Ascending aorta (tissue), 2 donors: Measurements from ENCODE around the gene SLC25A2. TPM values are rescaled to one million over a fixed set of nuclear protein-coding genes. Genes with fewer than 3 reads are reported as not detected.

ENCODE experiments used
- DNase-seq, 2 donors: peaks; one replicate each; pipeline ENCODE4 v3.0.0-alpha.2; 2019; ENCODE audit warnings: low spot score in 2 of 2
- H3K27ac ChIP-seq, 2 donors: fragments of 200-600 bp; sonication (generic); one replicate each; pipeline ENCODE4 v1.5.1; 2016 to 2017; ENCODE audit warnings: mild to moderate bottlenecking in 1 of 2
- H3K27me3 ChIP-seq: fragments of 200-600 bp; sonication (generic); one replicate; pipeline ENCODE4 v1.5.1; 2017
- H3K36me3 ChIP-seq, 2 donors: fragments of 200-600 bp; sonication (generic); one replicate each; pipeline ENCODE4 v1.5.1; 2016
- H3K4me1 ChIP-seq, 2 donors: fragments of 200-600 bp; sonication (generic); one replicate each; pipeline ENCODE4 v1.5.1; 2016 to 2017; ENCODE audit warnings: mild to moderate bottlenecking in 1 of 2
- H3K4me3 ChIP-seq, 2 donors: fragments of 200-600 bp; sonication (generic); one replicate each; pipeline ENCODE4 v1.5.1; 2016 to 2017; ENCODE audit warnings: mild to moderate bottlenecking in 1 of 2
- H3K9me3 ChIP-seq, 2 donors: fragments of 200-600 bp; sonication (generic); one replicate each; pipeline ENCODE4 v1.5.1; 2016
- intact Hi-C: fragments of 100-400 bp; cut with DNase I; formaldehyde crosslinking; loops from one replicate; pipeline ENCODE4 v1.15.1; 2023
- total RNA-seq: library from RNA; depleted of rRNA; stranded (reverse); fragments of >200 nt; gene quantifications from one replicate; pipeline ENCODE4 v1.1.0, GENCODE V29; 2016
- TF ChIP-seq, protein P1 (sequence below), 3 experiments: fragments of 200-600 bp in 2 of 3; fragments of 450-650 bp in 1 of 3; sonication (generic) in 2 of 3; IDR thresholded peaks; one replicate each; pipeline ENCODE4 v1.5.1; 2016 to 2019; ENCODE audit warnings: antibody characterized with exemption in 3 of 3, mild to moderate bottlenecking in 1 of 3, moderate library complexity in 1 of 3

SLC25A2 gene
- total RNA-seq, 1 donor from 2014 or later = not detected

DNA sequence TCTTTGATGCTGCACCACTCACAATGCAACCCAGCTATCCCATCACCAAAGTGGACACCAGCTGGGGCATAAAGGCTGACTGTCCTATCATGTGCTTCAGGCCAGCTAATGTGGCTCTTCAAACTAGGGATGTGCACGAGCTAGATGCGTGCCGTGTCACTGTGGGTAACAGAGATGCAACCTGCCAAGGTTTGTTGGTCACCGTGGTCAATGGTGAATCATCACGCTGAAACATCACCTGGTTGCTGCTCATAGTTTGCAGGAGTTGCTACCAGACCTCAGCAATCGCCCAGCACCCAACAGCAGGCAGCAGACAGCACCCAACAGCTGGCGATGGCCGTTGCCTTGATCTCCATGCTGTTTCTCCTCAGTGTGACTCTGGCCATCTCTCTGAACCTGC, 24.4 kb upstream of the SLC25A2 start:
- DNase-seq = no peak
- H3K4me3 ChIP-seq = no peak overlapping the region
- intact Hi-C loops = loop anchor here (10.0 kb wide), 1 partner anchor 613 kb away; no protein-coding TSS in a partner anchor
- H3K9me3 ChIP-seq = peaks cover 43 to 81% of the 10 kb centered on the region in 2 donors
- H3K36me3 ChIP-seq = no peaks in the 10 kb centered on the region
- TF ChIP-seq, protein P1, sequence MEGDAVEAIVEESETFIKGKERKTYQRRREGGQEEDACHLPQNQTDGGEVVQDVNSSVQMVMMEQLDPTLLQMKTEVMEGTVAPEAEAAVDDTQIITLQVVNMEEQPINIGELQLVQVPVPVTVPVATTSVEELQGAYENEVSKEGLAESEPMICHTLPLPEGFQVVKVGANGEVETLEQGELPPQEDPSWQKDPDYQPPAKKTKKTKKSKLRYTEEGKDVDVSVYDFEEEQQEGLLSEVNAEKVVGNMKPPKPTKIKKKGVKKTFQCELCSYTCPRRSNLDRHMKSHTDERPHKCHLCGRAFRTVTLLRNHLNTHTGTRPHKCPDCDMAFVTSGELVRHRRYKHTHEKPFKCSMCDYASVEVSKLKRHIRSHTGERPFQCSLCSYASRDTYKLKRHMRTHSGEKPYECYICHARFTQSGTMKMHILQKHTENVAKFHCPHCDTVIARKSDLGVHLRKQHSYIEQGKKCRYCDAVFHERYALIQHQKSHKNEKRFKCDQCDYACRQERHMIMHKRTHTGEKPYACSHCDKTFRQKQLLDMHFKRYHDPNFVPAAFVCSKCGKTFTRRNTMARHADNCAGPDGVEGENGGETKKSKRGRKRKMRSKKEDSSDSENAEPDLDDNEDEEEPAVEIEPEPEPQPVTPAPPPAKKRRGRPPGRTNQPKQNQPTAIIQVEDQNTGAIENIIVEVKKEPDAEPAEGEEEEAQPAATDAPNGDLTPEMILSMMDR (IDR thresholded peaks at IDR 0.05) = no peak
- H3K4me1 ChIP-seq = no peaks in the 10 kb centered on the region
- H3K27me3 ChIP-seq = no peaks in the 10 kb centered on the region
- H3K27ac ChIP-seq = no peak overlapping the region

DNA sequence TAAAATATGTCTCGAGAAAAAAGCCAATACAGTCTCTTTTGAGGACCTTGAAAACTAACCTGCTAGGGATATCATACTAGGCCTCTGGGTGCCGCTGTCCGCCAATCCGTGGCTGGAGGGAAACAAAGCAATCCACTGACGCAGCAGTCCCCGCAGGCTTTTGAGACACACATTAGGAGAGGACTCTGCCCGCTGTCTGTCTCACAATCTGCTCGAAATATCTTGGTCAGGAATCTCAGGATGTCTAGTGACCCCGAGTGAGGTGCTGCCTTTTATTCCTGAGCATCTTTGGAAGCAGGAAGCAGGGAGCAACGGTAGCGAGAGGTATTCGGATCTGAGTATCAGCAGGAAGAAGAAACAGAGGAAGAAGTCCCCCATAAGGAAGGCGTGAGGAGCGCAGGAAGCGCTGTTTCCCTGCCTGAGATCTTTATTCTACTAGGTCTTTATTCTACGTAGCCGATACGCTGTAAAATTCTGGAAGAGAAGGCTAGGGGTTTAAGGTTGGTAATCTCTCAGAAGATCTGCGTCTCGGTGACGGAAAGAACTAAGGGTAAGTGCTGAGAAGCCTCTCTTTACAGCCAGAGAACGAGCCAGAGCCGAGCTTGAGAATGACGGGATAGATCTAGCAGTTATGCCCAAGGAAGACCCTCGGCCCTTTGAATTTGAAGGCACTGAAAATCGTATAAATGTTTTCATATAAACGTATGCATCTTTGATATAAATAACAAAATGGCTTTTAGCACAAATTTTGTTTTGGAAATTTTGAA, 22.4 kb upstream of the SLC25A2 start:
- H3K4me1 ChIP-seq = peaks cover 0 to 2% of the 10 kb centered on the region in 2 donors
- H3K36me3 ChIP-seq = no peaks in the 10 kb centered on the region
- peak overlapping the region in 1 of 2 donors; percentile 48 for H3K27ac ChIP-seq
- peak overlapping the region; percentile 27 to 54 for H3K4me3 ChIP-seq
- peaks cover 31 to 78% of the 10 kb centered on the region in 2 donors for H3K9me3 ChIP-seq
- no peaks in the 10 kb centered on the region for H3K27me3 ChIP-seq
- peak in 1 of 2 donors; percentile 73 for DNase-seq
- TF ChIP-seq, protein P1 (IDR thresholded peaks at IDR 0.05) = peak in 2 of 3 experiments; percentile 21 to 50
- intact Hi-C loops = loop anchor here (10.0 kb wide), 1 partner anchor 611 kb away; no protein-coding TSS in a partner anchor

DNA sequence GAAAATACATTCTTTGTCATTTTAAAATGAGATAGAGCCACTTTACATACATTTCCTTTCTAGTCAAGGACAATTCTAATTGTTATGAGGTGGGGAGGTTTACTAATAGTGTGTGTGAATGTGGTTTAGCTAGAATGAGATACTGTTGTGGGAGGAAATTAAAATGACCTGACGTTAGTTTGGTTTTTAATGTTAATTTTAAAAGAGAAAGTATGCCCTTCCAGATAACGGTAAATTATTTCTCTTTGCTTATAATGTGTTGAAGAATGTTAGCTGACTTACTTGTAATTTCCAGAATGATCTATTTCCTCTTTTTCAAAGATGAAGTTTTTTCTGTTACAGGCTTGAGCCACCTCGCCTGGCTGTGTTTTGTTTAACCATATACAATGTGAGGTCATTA, 18.4 kb upstream of the SLC25A2 start:
- no peak overlapping the region for H3K27ac ChIP-seq
- no peak for DNase-seq
- H3K9me3 ChIP-seq = peaks cover 30 to 71% of the 10 kb centered on the region in 2 donors
- intact Hi-C loops = loop anchor here (5.0 to 10.0 kb wide), 2 partner anchors 200 to 607 kb away; no protein-coding TSS in a partner anchor
- no peak overlapping the region for H3K4me3 ChIP-seq
- H3K36me3 ChIP-seq = peaks cover 8 to 25% of the 10 kb centered on the region in 2 donors
- H3K4me1 ChIP-seq = peaks cover 0 to 4% of the 10 kb centered on the region in 2 donors
- no peaks in the 10 kb centered on the region for H3K27me3 ChIP-seq
- TF ChIP-seq, protein P1 (IDR thresholded peaks at IDR 0.05) = no peak

DNA sequence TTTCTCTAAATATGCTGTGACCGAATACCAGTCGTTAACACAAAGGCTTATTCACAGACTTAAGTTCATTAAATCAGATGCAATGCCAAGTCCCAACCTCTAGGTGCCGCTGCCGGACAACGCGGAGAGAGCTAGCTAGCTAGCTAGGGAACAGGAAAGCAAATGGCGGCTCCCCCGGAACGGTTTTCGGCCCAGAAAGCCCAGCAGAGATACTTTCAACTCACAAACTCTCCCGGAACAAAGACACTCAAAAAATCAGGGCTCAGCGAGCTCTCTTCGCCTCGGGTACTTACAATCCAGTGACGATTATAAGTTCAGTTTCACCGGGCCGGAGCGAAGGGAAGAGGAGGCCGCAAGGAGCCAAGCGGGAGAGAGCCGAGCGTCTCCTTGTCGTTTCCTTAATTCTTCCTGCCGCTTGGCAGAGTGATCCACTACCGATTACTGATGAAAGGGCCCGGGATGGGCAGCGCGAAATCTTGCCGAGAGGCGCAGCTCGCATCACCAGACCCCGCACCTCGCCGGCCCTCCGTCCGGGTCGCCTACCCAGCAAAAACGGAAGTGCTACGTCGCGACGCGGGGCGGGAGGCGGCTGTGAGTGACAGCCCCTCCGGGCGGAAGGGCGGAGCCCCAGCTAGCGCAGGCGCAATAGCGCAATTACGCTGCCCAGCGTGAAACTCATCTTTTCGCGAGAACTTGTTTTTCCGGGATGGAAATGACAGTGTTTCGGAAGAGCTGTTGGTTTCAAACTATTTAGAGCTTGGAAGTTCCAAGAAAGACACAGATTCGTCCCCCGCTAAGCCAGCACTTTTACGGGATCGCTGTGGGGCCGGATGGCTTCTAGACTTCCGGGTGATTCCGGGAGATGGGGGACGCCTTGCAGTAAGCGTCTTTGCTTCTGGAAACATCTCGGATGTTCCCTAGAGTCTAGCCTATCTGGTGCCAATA, 16.6 kb upstream of the SLC25A2 start, which contains the start of gene TAF7:
Gene TAF7 (minus strand): TSS at position 560 of the 945 bp plus-strand sequence. CDS start 740 bp downstream, outside the sequence.
- H3K36me3 ChIP-seq = peaks cover 12 to 43% of the 10 kb centered on the region in 2 donors
- H3K27ac ChIP-seq = peak within 1 kb of the TSS; percentile 93 to 99
- TF ChIP-seq, protein P1 (IDR thresholded peaks at IDR 0.05) = peak; percentile 61 to 86 (median 86)
- DNase-seq = peak; percentile 47 to 91
- H3K4me1 ChIP-seq = peaks cover 0 to 4% of the 10 kb centered on the region in 2 donors
- peak within 1 kb of the TSS; percentile 76 to 92 for H3K4me3 ChIP-seq
- no peaks in the 10 kb centered on the region for H3K27me3 ChIP-seq
- H3K9me3 ChIP-seq = peaks cover 48 to 84% of the 10 kb centered on the region in 2 donors
- intact Hi-C loops = loop anchor here (1.0 to 10.0 kb wide), 4 partner anchors 202 to 606 kb away; no protein-coding TSS in a partner anchor

DNA sequence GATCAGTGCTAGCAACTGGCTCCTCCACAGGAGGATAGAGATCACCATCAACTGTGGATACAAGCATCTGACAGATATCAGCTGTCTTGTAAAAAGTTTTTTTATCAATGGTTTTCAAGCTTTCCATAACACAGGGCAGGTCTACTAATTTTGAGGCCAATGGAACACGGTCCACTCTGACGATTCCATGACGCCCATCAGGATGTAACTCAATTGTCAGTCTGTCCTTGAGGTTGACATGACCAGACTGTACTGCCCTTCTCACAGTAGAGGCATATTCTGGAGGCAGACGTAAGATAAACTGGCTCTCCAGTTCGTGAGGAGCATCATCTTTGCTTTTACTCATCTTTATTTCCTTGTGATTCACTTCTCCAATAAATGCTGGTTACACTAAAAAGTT, 15.8 kb upstream of the SLC25A2 start:
- no peaks in the 10 kb centered on the region for H3K27me3 ChIP-seq
- TF ChIP-seq, protein P1 (IDR thresholded peaks at IDR 0.05) = no peak
- H3K27ac ChIP-seq = peak overlapping the region; percentile 93 to 99
- H3K36me3 ChIP-seq = peaks cover 12 to 45% of the 10 kb centered on the region in 2 donors
- peaks cover 53 to 85% of the 10 kb centered on the region in 2 donors for H3K9me3 ChIP-seq
- DNase-seq = no peak
- intact Hi-C loops = loop anchor here (1.0 to 10.0 kb wide), 4 partner anchors 203 to 605 kb away; no protein-coding TSS in a partner anchor
- H3K4me1 ChIP-seq = peaks cover 0 to 4% of the 10 kb centered on the region in 2 donors
- H3K4me3 ChIP-seq = peak overlapping the region; percentile 76 to 92
